ENCODE measurements around the gene ICE2. TPM values are rescaled to one million over a fixed set of nuclear protein-coding genes. Genes with fewer than 3 reads are reported as not detected.
"Not testable (repeated sequence)": the region's sequence is repeated elsewhere in the genome, so short reads cannot be mapped to it uniquely, and the experiment has no call there.

The ICE2 gene
- total RNA-seq, 4 donors from 2014 or later: 18.2 to 89.9 (median 43.7) TPM

- Histone ChIP-seq H3K4me1 (no peaks in the 10 kb centered on the region), H3K27ac (no peak overlapping the region), H3K36me3 (no peaks in the 10 kb centered on the region), H3K4me3 (no peak overlapping the region), H3K27me3 (no peaks in the 10 kb centered on the region), H3K9me3 (no peaks in the 10 kb centered on the region)
- intact Hi-C loops (cut with DNase I; ENCODE audit: low total_unique reads): no loop called here
- DNase-seq: no peak
- TF ChIP-seq, protein P1, sequence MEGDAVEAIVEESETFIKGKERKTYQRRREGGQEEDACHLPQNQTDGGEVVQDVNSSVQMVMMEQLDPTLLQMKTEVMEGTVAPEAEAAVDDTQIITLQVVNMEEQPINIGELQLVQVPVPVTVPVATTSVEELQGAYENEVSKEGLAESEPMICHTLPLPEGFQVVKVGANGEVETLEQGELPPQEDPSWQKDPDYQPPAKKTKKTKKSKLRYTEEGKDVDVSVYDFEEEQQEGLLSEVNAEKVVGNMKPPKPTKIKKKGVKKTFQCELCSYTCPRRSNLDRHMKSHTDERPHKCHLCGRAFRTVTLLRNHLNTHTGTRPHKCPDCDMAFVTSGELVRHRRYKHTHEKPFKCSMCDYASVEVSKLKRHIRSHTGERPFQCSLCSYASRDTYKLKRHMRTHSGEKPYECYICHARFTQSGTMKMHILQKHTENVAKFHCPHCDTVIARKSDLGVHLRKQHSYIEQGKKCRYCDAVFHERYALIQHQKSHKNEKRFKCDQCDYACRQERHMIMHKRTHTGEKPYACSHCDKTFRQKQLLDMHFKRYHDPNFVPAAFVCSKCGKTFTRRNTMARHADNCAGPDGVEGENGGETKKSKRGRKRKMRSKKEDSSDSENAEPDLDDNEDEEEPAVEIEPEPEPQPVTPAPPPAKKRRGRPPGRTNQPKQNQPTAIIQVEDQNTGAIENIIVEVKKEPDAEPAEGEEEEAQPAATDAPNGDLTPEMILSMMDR (IDR thresholded peaks at IDR 0.05): no peak
- TF ChIP-seq POLR2A (IDR thresholded peaks at IDR 0.05): no peak
These were observed 67.0 kb downstream of the ICE2 start for GRCh38 chr15:60411774-60412425.

- DNase-seq; H3K4me1 ChIP-seq; intact Hi-C loops (cut with DNase I; ENCODE audit: low total_unique reads); H3K9me3 ChIP-seq; H3K4me3 ChIP-seq; H3K36me3 ChIP-seq; H3K27ac ChIP-seq; H3K27me3 ChIP-seq: not testable (repeated sequence)
These were observed 68.6 kb downstream of the ICE2 start for GRCh38 chr15:60410350-60410749.

GRCh38 chr15:60408463-60408981 is 70.4 kb downstream of the ICE2 start:
- Histone ChIP-seq H3K27me3 (no peaks in the 10 kb centered on the region), H3K4me3 (no peak overlapping the region), H3K36me3 (no peaks in the 10 kb centered on the region), H3K27ac (no peak overlapping the region), H3K9me3 (no peaks in the 10 kb centered on the region), H3K4me1 (no peaks in the 10 kb centered on the region)
- no peak for TF ChIP-seq POLR2A (IDR thresholded peaks at IDR 0.05)
- TF ChIP-seq, protein P1 (IDR thresholded peaks at IDR 0.05): no peak
- intact Hi-C loops (cut with DNase I; ENCODE audit: low total_unique reads): no loop called here
- DNase-seq: no peak

GRCh38 chr15:60407415-60407805 is 71.5 kb downstream of the ICE2 start:
- intact Hi-C loops (cut with DNase I; ENCODE audit: low total_unique reads): no loop called here
- TF ChIP-seq, protein P1 (IDR thresholded peaks at IDR 0.05): no peak
- H3K4me1 ChIP-seq: no peaks in the 10 kb centered on the region
- no peak overlapping the region for H3K4me3 ChIP-seq
- H3K27me3 ChIP-seq: no peaks in the 10 kb centered on the region
- peak overlapping the region; percentile 31 to 70 for H3K27ac ChIP-seq
- DNase-seq: no peak
- no peaks in the 10 kb centered on the region for H3K36me3 ChIP-seq
- no peaks in the 10 kb centered on the region for H3K9me3 ChIP-seq

- intact Hi-C loops (cut with DNase I; ENCODE audit: low total_unique reads): no loop called here
- H3K27me3 ChIP-seq: no peaks in the 10 kb centered on the region
- peak overlapping the region; percentile 31 to 70 for H3K27ac ChIP-seq
- no peaks in the 10 kb centered on the region for H3K36me3 ChIP-seq
- no peak for DNase-seq
- H3K4me1 ChIP-seq: no peaks in the 10 kb centered on the region
- TF ChIP-seq, protein P1 (IDR thresholded peaks at IDR 0.05): no peak
- no peak for TF ChIP-seq POLR2A (IDR thresholded peaks at IDR 0.05)
- H3K9me3 ChIP-seq: no peaks in the 10 kb centered on the region
- H3K4me3 ChIP-seq: no peak overlapping the region
These were observed 72.2 kb downstream of the ICE2 start for GRCh38 chr15:60406513-60407414.

All from uterus (tissue), 4 donors.